HG03575 (cell line): Measurements from ENCODE around the gene ZC2HC1B.
"Not testable (repeated sequence)": the region's sequence is repeated elsewhere in the genome, so short reads cannot be mapped to it uniquely, and the experiment has no call there.

ENCODE experiments used
- ATAC-seq: cut with Tn5 transposase; IDR thresholded peaks from one replicate; pipeline ENCODE4 v1.9.1; 2021; ENCODE audit not compliant: unreplicated experiment, insufficient number of reproducible peaks, low FRiP score; ENCODE audit errors: extremely low read depth

ZC2HC1B gene

GRCh38 chr6:143902827-143903226 is 38.6 kb downstream of the ZC2HC1B start:
- no peak for ATAC-seq

- ATAC-seq: no peak
Measured at GRCh38 chr6:143911028-143911427, 46.8 kb downstream of the ZC2HC1B start.

DNA sequence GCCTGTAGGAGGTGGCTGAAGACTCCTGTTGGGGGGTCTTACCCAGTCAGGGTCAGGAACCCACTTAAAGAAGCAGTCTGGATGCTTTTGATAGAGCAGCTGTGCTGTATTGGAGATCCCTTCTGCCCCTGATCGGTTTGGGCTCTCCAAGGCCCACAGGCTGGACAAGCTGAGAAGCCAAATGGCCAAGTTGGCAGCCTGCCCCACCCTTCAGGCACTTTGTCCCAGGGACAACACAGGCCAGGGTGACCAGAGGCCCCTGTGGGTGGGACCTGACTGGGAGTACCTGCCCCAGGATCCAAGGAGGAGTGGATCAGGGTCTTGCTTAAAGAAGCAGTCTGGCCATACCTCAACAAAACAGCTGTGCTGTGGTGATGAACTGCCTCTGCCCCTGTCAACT is 48.4 kb downstream of the ZC2HC1B start:
- no peak for ATAC-seq

- ATAC-seq: not testable (repeated sequence)
Measured at GRCh38 chr6:143917026-143917425, 52.8 kb downstream of the ZC2HC1B start.

- ATAC-seq: no peak
Measured at GRCh38 chr6:143928853-143929252, 64.6 kb downstream of the ZC2HC1B start.

DNA sequence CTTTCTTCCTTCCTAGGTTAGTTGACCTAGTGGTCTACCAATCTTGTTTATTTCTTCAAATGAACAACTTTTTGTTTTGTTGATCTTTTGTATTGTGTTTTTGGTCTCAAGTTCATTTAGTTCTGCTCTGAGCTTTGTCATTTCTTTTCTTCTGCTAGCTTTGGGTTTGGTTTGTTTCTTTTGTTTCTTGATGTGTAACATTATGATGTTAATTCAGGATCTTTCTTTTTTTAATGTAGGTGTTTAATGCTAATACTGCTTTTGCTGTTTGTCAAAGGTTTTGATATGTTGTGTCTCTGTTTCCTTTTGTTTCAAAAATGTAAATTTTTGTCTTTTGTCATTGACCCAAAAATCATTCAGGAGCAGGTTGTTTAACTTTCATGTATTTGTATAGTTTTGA is 65.7 kb downstream of the ZC2HC1B start:
- ATAC-seq: no peak

GRCh38 chr6:143934331-143934730 is 70.1 kb downstream of the ZC2HC1B start:
- ATAC-seq: no peak

GRCh38 chr6:143934867-143935266 is 70.6 kb downstream of the ZC2HC1B start:
- ATAC-seq: no peak

DNA sequence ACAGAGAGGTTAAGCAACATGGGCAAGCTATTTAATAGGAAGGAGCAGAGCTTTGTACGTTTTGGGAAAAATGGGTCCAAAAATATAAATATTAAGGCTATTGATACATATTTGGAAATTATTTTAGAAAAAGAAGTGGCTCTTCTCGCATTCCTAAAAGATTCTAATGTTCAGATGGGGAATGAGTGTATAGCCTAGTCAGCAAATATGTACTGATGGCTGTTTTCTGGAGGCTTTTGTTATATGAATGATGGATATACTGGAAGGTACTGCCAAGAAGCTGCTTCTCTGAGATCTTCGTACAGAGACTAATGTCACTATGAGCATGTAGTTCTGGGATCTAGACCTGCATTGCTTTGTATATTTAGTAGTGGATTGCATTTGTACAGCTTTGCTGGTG is 72.1 kb downstream of the ZC2HC1B start:
- no peak for ATAC-seq

DNA sequence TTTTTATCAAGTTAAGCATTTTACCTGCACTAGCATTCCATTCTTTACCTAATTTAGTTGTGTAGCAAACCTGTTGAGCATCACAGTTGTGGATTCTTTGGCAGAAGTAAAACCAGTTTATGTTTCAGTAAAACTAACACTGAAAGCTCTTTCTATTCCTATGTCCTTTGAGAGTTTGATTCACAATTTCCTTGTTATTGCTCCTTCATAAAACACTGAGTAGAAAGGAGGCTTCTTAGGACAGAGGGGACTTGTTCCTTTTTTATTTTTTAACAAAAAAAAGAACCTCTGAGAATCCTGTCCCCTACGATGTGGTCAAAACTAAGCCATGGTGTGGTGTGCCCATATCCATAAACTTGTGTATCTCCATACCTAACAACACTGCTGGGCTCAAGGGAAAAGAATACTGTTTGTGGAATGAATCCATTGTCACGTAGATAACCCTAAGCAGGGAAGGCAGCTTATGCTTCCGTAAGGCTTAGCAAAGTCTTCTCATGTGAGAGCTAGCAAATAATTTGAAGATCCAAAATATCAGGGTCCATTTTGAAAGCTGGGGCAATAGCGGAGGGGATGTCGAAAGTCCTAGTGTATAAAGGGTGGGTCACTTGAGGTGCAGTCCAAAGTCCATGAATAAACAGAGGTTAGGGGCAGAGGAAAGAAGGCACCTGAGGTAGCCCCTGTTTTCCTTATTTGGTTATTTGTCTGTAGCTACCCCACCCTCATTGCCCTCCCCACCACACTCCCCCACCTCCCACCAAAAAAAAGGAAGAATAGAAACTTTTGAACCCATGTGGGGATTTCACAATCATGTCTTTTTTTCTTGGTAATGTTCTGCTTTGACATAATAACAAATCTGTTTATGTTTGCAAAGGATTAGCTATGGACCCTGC is 72.7 kb downstream of the ZC2HC1B start:
- no peak for ATAC-seq

DNA sequence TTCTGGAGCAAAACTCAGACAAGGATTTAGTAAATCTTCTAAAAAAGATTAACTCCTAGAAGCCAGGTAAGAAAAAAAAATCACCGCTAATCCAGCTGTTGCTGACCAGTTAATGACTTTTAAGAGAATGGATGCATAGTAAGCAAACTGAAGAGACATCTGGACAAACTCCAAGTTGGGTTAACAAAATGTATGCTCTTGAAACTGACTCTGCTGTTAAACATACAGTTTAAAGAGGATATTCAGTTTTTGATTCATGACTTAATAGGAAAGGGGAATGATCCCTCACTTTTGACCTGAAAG is 73.3 kb downstream of the ZC2HC1B start:
- ATAC-seq: no peak

GRCh38 chr6:143939364-143939763 is 75.1 kb downstream of the ZC2HC1B start:
- ATAC-seq: no peak

DNA sequence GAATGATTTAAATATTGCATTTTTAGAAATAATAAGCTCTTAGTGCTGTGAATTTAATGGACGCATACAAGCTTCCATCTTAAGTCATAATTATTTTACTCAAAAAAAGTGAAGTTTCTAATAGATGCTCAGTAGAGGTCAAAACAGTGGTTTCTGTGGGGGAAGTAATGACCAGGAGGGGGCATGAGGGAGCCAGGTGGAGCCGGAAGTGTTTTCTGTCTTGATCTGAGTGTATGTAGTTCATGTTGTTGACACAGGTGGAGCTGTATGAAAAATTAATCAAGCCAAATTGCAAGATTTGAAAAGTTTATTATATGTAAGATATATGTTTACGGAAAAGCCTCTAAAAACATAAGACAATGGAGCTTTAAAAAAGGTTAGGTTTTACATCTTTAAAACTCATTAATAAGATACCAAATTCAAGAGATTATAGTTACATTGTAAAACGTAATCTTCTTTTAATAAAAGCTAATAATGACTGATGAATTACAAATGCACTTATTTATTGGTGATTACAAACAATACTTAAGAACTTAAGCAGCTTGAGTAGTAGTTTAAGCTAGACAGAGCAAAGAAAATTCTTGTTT is 75.8 kb downstream of the ZC2HC1B start:
- peak; percentile 80 for ATAC-seq

- ATAC-seq: no peak
Measured at GRCh38 chr6:143941852-143942627, 77.8 kb downstream of the ZC2HC1B start.

DNA sequence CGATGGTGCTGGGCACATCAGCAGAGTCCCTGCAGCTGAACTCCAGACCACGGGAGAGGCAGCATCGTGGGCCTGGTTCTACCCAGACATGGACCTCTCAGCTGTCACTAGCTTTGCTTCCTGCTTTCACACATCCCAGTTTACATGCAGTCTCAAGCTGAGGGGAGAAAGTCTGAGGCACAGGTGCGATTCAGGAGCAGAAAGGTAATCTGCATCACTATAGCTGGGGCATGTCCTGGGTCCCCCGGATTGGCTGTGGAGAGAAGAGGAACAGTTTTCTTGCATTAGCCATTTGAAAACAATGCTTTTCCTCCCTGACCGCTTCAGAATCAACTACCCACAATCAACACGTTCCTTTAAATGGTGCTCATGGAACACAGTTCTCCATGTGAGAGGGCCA is 83.9 kb downstream of the ZC2HC1B start:
- ATAC-seq: no peak

GRCh38 chr6:143949535-143949934 is 85.3 kb downstream of the ZC2HC1B start:
- no peak for ATAC-seq

- no peak for ATAC-seq
Measured at GRCh38 chr6:143949962-143950361, 85.7 kb downstream of the ZC2HC1B start.

DNA sequence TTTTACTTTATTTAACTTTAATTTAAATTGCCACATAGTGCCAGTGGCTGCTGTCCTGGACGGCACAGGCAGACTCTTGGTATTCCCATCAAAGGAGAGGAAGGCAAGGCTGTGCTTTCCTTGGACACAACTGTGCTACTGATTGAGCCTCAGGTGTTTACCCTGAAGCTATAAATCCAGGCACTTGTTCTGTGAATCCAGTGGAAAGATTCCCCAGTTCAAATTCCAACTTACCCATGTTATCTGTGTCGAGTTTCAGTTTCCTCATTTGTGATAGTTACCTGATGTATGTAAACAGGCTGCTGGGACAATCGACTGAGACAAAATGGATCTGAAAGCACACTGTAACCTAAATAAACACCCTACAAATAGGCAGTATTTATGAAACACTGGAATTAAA is 86.6 kb downstream of the ZC2HC1B start:
- ATAC-seq: no peak

DNA sequence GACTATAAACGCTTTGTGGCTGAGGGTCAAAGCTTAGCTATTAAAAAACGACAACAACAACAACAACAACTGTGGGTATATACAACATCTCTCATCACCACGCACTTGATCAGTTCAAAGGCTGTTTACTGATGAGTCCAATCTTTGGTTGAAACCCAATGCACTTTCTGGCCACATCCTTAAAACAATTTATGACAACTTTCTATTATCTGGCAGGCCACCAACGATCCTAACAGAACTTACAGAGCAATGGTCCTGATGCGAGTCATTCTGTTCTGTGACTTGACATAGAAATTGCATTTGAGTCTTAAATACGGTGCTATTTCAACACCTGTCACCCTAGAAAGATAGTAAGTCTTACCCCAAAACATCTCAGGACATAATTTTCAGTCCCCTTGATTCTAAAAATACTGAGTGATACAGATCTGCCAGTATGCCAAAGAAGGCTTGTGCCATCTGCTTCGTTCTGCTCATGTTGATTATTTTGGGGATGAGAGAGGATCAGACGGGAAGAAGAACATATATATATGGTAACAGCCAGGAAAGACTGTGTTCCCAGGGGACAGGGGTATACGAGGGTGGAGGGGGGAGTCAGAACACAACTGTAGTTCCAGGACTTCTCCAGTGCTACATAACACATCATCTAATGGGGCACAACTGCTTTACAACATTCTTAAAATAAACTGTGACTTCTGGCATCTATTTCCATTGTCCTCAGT is 87.9 kb downstream of the ZC2HC1B start:
- no peak for ATAC-seq
